Posterior cingulate gyrus (tissue), 11 donors: ENCODE data around the gene C20orf204.

ENCODE experiments used
- DNase-seq, 10 donors: peaks; one replicate each; pipeline versions ENCODE4 v3.0.0 to v3.0.0-alpha.2; 2020 to 2021; ENCODE audit warnings: mixed read lengths in 3 of 10
- intact Hi-C: fragments of 100-400 bp; cut with DNase I; formaldehyde crosslinking; loops from one replicate; pipeline ENCODE4 v1.15.1; 2023

Gene C20orf204

DNA sequence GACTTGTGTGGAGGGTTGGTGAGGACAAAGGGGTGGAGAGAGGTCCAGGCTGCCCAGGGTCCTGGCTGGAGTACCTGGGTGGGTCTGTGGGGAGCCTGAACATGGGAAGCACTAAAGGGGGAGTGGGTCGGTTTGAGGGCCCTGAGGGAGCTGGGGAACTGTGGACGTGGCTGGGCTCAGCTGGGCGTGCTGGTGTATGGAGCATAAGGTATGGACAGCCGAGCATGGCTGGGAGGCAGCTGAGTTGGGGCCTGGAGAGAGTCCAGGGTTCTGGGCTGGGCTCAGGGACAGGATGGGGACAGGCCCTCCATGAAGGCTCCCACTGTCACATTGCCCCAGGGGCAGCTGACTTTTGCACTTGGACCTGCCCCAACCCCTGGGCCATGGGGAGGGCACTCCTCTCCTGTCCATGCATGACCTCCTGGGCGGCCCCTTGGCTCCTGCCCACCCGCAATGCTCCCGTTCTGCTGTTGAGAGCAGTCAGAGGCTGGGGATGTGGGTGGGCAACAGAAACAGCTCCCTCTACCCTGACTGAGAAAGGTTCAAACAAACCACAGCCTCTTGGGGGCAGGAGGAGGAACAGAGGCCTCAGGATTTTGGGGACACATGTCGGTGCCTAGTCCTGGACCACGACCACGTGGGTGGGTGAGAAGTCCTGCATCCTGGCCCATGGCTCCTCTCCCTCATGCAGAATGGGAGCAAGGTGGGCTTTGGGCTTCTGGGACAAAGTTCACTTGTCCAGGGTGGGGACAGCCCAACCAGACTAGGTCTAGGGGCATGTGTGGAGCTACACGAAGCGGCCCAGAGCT is 4.5 kb downstream of the C20orf204 start:
- intact Hi-C loops = no loop called here
- no peak for DNase-seq

GRCh38 chr20:64041040-64041780 is 5.2 kb downstream of the C20orf204 start:
- intact Hi-C loops = no loop called here
- DNase-seq = no peak

GRCh38 chr20:64041781-64042053 is 5.7 kb downstream of the C20orf204 start:
- intact Hi-C loops = no loop called here
- no peak for DNase-seq

- DNase-seq = no peak
- intact Hi-C loops = no loop called here
These were observed 6.2 kb downstream of the C20orf204 start for GRCh38 chr20:64042054-64042781.

- intact Hi-C loops = no loop called here
These were observed 7.8 kb downstream of the C20orf204 start for GRCh38 chr20:64043768-64044167.

GRCh38 chr20:64044484-64045247 is 8.7 kb downstream of the C20orf204 start:
- intact Hi-C loops = no loop called here

More at GRCh38 chr20:64043768-64044167, 7.8 kb downstream of the C20orf204 start:
- DNase-seq = no peak

DNA sequence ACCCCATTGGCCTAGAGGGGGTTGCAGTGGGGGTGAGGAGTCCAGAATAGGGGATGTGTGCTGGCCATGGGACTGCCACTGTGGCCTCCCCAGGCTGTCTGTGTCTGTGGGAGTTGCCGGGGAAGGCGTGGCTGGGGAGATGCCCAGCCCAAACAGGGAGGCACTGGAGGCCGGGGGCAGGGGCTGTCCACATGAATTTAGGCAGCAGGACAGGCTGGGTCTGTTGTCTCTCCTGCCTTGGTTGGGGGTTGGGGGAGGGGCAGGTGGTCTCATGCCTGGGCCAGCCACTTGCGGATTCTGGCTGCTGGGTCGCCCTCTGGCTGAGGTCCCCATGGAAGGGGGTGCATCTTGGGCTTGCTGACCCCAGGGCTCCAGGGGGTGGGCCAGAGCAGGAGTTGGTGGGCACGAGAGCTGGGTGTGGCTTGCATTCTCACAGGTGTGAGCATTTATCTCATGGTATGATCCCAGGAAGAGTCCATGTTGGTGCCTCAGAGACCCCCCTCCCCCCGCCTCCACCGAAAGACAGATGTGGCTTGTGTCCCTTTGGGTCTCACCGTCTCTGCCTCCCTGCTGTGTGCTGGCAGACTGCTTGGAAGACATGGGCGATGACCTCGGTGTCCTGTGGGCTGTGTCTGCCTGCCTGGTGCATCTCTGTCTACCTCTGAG is 9.5 kb downstream of the C20orf204 start:
- no peak for DNase-seq

More at GRCh38 chr20:64044484-64045247, 8.7 kb downstream of the C20orf204 start:
- DNase-seq = no peak

GRCh38 chr20:64047046-64047389 is 11.0 kb downstream of the C20orf204 start:
- DNase-seq = no peak
- intact Hi-C loops = no loop called here

More for the DNA sequence above, 9.5 kb downstream of the C20orf204 start:
- intact Hi-C loops = no loop called here

GRCh38 chr20:64047968-64048401 is 12.0 kb downstream of the C20orf204 start:
- intact Hi-C loops = no loop called here
- no peak for DNase-seq

GRCh38 chr20:64048402-64049044 is 12.5 kb downstream of the C20orf204 start:
- intact Hi-C loops = no loop called here
- DNase-seq = no peak

DNA sequence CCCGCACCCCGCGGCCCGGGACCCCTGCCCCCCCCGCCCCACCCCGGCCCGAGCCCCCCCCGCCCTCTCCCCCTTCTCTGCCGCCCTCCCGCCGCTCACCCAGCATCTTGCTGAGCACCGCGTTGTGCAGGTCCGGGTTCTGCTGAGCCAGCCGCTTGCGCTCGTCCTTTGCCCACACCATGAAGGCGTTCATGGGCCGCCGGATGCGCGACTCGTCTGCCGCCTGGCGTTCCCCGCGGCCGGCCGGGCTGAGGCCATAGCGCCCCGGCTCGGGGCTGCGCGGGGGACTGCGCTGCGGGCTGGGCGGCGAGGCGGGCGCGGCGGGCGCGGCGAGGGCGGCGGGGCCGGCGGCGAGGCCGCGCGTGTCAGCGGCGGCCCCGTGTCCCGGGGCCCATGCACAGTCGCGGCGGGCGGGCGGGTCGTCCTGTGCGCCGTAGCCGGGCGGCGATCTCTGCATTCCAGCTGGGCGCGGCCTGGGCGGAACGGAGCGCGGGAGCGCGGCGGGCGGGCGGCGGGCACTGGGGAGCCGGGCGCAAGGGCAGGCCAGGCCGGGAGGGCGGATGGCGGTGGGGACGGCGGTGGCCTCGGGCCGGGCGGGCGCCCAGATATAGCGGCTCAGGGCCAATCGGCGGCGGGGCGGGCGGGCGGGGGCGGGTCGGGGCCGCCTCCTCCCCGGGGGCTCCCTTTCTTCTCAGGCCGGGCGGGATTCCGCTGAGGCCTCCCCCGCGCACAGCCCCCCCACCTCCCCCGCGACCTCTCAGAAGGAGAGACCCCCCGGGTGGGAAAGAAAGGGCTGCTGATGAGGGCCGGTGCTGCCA is 13.3 kb downstream of the C20orf204 start, which contains the start of gene SOX18:
Gene SOX18 (minus strand): TSS at position 580 of the 818 bp plus-strand sequence. CDS start 123 bp downstream, at position 457.
- no peak for DNase-seq
- intact Hi-C loops = no loop called here

- intact Hi-C loops = no loop called here
These were observed 13.9 kb downstream of the C20orf204 start for GRCh38 chr20:64049878-64050260.

DNA sequence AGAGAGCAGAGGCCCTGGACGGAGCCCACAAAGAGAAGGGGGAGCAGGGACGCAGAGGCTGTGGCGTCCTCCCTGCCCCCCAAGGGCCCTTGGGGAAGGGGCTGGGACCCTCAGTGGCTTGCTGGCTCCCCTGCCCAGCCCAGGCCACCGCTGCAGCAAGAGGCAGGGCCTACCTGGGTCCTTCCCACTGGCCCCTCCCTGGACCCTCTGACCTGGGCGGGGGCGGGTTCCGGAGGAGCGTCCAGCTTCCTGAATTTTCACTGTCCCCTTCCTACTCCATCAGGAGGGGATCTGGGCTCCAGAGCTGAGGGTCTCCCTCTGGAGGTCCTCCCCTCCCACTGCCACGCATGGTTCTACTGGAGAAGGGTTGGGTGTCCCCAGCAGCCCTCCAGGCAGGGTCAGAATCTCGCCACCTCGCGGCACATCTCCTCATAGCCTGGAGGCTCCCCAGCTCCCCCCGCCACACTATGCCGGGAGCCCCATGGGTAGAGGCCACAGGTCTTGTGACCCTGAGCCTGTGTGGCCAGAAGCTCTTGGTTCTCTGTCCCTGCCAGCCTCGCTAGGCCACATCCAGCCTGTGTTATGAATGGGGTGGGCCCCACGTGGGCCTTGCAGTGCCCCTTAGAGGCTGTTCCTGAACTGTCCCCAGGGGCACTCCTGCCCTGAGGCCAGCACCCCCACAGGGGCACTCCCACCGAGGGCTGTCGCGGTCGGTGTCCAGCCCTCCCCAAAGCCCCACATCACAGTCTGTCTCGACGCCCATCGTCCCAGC is 14.5 kb downstream of the C20orf204 start:
- intact Hi-C loops = no loop called here
- no peak for DNase-seq

More at GRCh38 chr20:64049878-64050260, 13.9 kb downstream of the C20orf204 start:
- DNase-seq = no peak

DNA sequence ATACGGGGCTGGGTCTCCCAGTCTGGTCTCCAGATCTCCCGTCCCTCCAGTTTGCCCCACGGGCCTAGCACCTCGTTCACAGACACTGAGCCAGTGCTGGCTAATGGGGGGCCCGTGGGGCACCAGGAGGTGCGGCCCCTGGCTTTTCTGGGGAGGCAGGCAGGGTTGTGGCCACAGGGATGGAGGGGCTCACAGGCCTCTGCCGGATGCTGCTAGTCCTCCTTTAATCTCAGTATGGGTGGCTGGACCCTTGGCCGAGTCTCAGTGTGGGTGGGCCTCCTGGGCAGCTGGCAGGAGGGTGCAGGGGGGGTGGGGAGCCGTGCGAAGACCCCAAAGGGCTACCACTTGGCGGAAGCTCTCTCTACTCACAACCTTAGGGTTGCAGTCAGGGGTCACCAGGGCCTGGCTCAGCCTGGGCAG is 15.1 kb downstream of the C20orf204 start:
- no peak for DNase-seq
- intact Hi-C loops = no loop called here

- intact Hi-C loops = no loop called here
- DNase-seq = no peak
These were observed 15.8 kb downstream of the C20orf204 start for GRCh38 chr20:64051561-64052325.

GRCh38 chr20:64052326-64052722 is 16.3 kb downstream of the C20orf204 start:
- no peak for DNase-seq
- intact Hi-C loops = no loop called here
